ES-I3 (cell line): ENCODE measurements around the gene SLC1A1.

Experiments
- H3K36me3 ChIP-seq: 2 replicates; pipeline ENCODE4 v1.6.1; 2013; ENCODE audit warnings: mild to moderate bottlenecking, low read length, control low read depth, moderate library complexity; ENCODE audit not compliant: insufficient read depth
- H3K4me1 ChIP-seq: 2 replicates; pipeline ENCODE4 v1.6.1; 2013; ENCODE audit warnings: mild to moderate bottlenecking, control low read depth, low read length; ENCODE audit not compliant: insufficient read depth
- H3K9ac ChIP-seq: 2 replicates; pipeline ENCODE4 v1.6.1; 2013; ENCODE audit warnings: low read depth, mild to moderate bottlenecking, low read length, moderate library complexity
- H3K9me3 ChIP-seq: 2 replicates; pipeline ENCODE4 v1.6.1; 2013; ENCODE audit warnings: mild to moderate bottlenecking, low read length, moderate library complexity; ENCODE audit not compliant: control insufficient read depth, insufficient read depth

Gene SLC1A1

DNA sequence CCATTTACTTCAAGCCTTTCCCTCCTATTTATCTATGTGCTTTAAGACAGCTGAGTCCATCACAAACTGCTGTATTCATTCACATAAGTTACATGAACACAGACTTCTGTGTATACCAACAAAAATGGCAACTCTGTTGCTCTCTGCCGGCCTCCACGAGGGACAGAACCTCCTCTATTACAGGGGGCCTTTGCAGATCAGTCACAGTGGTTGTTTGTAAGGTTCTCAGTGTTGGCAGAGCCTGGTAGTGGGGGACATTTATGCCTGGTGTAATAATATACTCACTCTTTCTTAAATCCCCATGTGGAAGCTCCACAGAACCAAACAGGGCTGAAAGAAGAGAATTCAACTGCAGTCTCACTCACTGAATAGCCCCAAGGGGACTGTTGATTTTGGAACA, 76.5 kb downstream of the SLC1A1 start:
- no peaks in the 10 kb centered on the region for H3K4me1 ChIP-seq
- H3K9me3 ChIP-seq: no peaks in the 10 kb centered on the region
- no peaks in the 10 kb centered on the region for H3K36me3 ChIP-seq
- H3K9ac ChIP-seq: no peak overlapping the region

DNA sequence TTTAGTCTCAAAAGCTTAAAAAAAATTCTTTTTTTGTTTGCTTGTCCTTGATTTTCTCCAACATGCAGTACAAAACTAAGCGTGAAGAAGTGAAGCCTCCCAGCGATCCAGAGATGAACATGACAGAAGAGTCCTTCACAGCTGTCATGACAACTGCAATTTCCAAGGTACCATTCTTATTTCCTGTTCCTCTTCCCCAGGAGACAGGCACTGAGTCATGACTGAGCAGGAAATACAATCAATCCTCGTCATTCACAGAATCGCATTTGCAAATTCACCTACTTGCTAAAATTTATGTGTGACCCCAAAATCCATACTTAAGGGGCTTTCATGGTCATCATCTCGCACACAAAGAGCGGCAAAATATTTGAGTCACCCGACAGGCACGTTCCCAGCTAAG, 77.3 kb downstream of the SLC1A1 start:
- Histone ChIP-seq H3K36me3 (no peaks in the 10 kb centered on the region), H3K4me1 (no peaks in the 10 kb centered on the region), H3K9ac (no peak overlapping the region), H3K9me3 (no peaks in the 10 kb centered on the region)

DNA sequence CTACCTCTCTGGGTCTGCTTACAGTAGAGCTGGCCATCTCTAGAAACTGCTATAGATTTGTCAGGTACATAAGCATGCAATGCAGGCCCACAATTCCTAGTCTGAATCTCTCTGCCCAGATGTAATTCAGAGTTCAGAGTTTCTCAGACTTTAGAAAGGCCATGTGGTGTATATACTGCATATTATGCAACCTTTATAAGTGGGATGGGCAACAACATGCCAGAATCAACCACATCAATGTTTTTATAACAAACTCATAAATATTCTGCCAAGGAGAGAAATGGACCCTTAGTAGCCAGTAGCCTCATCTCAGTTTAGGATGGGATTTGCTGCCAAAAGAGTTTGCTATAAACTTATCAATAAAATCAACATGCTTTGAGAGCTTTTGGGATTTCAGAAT, 78.8 kb downstream of the SLC1A1 start:
- Histone ChIP-seq H3K9ac (no peak overlapping the region), H3K4me1 (peaks cover 3% of the 10 kb centered on the region), H3K36me3 (no peaks in the 10 kb centered on the region), H3K9me3 (no peaks in the 10 kb centered on the region)

- Histone ChIP-seq H3K4me1 (peaks cover 11% of the 10 kb centered on the region), H3K9me3 (no peaks in the 10 kb centered on the region), H3K9ac (no peak overlapping the region), H3K36me3 (no peaks in the 10 kb centered on the region; the same call in 1 of the 2 replicates)
These were observed 82.0 kb downstream of the SLC1A1 start for GRCh38 chr9:4572184-4572826.

- H3K4me1 ChIP-seq: peaks cover 11% of the 10 kb centered on the region
- H3K36me3 ChIP-seq: no peaks in the 10 kb centered on the region; the same call in 1 of the 2 replicates
These were observed 82.9 kb downstream of the SLC1A1 start for GRCh38 chr9:4573176-4573575.

DNA sequence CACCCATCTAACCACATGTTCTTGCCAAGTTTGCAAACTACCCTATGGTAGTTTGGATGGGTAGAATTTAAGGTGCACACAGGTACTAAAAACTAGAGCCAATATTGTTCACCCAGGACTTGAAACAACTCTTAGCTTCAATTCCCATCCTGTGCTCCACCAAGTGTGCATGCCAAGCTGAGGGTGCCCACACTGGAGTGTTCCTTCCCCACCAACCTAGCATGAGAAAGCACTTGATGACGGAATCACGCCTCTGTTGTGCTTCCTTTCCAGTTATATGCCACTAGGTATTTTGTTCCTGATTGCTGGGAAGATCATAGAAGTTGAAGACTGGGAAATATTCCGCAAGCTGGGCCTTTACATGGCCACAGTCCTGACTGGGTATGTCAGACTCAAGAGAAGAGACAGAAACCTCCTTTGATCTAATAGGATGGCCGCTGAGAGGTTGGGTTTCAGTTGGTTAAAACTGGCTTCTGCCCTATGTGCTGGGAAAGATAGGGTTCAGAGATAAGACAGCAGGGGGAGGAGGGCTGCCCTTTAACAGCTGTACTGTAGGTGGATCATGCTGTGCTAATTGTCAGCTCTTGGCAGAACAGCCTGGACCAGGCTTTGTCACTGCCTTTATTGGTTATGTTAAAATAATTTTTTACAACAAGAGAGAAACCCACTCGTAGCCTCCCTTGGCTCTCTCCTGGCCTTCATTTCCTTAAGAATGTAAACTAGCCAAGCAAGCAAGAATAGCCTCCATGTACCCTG, 83.5 kb downstream of the SLC1A1 start:
- Histone ChIP-seq H3K9me3 (no peaks in the 10 kb centered on the region), H3K4me1 (peaks cover 11% of the 10 kb centered on the region), H3K36me3 (no peaks in the 10 kb centered on the region; the same call in 1 of the 2 replicates), H3K9ac (no peak overlapping the region)

More at GRCh38 chr9:4573176-4573575, 82.9 kb downstream of the SLC1A1 start:
- no peak overlapping the region for H3K9ac ChIP-seq
- H3K9me3 ChIP-seq: no peaks in the 10 kb centered on the region

DNA sequence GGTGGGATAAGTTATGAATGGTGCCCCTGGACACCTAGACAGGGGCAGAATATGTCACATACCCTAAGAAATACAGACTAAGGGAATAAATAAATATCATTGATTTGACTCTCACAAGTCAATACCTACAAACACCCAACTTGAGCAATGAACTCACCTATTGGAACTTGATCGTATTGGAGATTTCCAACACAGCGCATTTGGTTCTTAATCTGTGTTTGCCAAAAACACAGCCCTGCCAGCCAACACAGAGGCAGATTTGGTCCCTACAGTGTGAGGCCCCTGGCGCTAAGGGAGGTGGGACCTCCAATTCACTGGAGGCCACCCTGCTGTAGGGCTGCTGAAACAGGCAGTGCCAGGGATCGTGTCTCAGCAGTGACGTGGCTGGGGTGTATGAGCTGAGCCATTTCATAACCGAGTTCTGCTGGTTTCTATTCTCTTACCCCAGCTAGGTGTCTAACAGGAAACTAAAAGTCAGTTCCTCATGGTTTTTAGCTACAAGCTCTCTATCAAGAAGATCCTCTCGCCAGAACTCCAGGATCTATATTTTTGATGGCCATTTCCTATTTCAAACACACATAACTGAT, 84.5 kb downstream of the SLC1A1 start:
- no peaks in the 10 kb centered on the region; the same call in 1 of the 2 replicates for H3K36me3 ChIP-seq
- H3K4me1 ChIP-seq: peaks cover 11% of the 10 kb centered on the region
- no peak overlapping the region for H3K9ac ChIP-seq
- H3K9me3 ChIP-seq: no peaks in the 10 kb centered on the region

DNA sequence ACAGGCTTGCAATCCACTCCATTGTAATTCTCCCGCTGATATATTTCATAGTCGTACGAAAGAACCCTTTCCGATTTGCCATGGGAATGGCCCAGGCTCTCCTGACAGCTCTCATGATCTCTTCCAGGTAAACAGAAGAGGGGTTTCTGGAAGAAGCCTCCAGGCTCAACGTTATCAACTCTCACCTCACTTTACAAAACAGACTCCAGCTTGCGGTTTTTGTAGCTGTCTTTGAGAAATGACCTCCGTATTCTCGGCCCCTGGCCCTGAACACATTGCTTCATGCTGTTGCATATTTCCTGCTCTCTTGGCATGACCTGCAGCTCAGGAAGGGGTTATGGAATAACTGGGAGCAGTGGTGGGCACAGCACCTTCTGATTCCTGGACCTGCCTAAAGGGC, 85.7 kb downstream of the SLC1A1 start:
- no peaks in the 10 kb centered on the region; the same call in 1 of the 2 replicates for H3K36me3 ChIP-seq
- H3K9ac ChIP-seq: no peak overlapping the region
- H3K9me3 ChIP-seq: no peaks in the 10 kb centered on the region
- H3K4me1 ChIP-seq: peaks cover 11% of the 10 kb centered on the region

GRCh38 chr9:4576448-4576847, 86.2 kb downstream of the SLC1A1 start:
- H3K9ac ChIP-seq: no peak overlapping the region
- H3K36me3 ChIP-seq: no peaks in the 10 kb centered on the region; the same call in 1 of the 2 replicates
- H3K4me1 ChIP-seq: peaks cover 11% of the 10 kb centered on the region
- no peaks in the 10 kb centered on the region for H3K9me3 ChIP-seq

GRCh38 chr9:4579001-4579400, 88.7 kb downstream of the SLC1A1 start:
- no peaks in the 10 kb centered on the region for H3K9me3 ChIP-seq

GRCh38 chr9:4581035-4581760, 90.9 kb downstream of the SLC1A1 start:
- Histone ChIP-seq H3K4me1 (no peaks in the 10 kb centered on the region), H3K9ac (no peak overlapping the region), H3K36me3 (no peaks in the 10 kb centered on the region; the same call in 1 of the 2 replicates), H3K9me3 (no peaks in the 10 kb centered on the region)

More at GRCh38 chr9:4579001-4579400, 88.7 kb downstream of the SLC1A1 start:
- Histone ChIP-seq H3K4me1 (peaks cover 10% of the 10 kb centered on the region), H3K36me3 (no peaks in the 10 kb centered on the region; the same call in 1 of the 2 replicates), H3K9ac (no peak overlapping the region)

- no peak overlapping the region; the same call in 1 of the 2 replicates for H3K9ac ChIP-seq
- no peaks in the 10 kb centered on the region; the same call in 1 of the 2 replicates for H3K36me3 ChIP-seq
These were observed 91.7 kb downstream of the SLC1A1 start for GRCh38 chr9:4581861-4582565.

GRCh38 chr9:4583001-4583400, 92.7 kb downstream of the SLC1A1 start:
- Histone ChIP-seq H3K9me3 (no peaks in the 10 kb centered on the region), H3K4me1 (no peaks in the 10 kb centered on the region), H3K36me3 (no peaks in the 10 kb centered on the region; the same call in 1 of the 2 replicates), H3K9ac (no peak overlapping the region)

More at GRCh38 chr9:4581861-4582565, 91.7 kb downstream of the SLC1A1 start:
- no peaks in the 10 kb centered on the region for H3K4me1 ChIP-seq
- H3K9me3 ChIP-seq: no peaks in the 10 kb centered on the region
